Activated CD4-positive, alpha-beta memory T cell treated with anti-CD3 and anti-CD28 coated beads for 36 hours (primary cell): ENCODE data around the gene PPP1R11. TPM values are rescaled to one million over a fixed set of nuclear protein-coding genes. Genes with fewer than 3 reads are reported as not detected.
"Not testable (repeated sequence)": the region's sequence is repeated elsewhere in the genome, so short reads cannot be mapped to it uniquely, and the experiment has no call there.

Experiments
- CTCF ChIA-PET: fragments of 350-600 bp; sonication (Branson Sonifier 250); formaldehyde crosslinking; loops from one replicate; lab custom pipeline; 2021; ENCODE audit warnings: antibody characterized with exemption, inconsistent platforms; lab: Charles Lee
- POLR2A ChIA-PET: fragments of 350-600 bp; sonication (Branson Sonifier 250); formaldehyde crosslinking; loops from one replicate; lab custom pipeline; 2021; ENCODE audit warnings: antibody characterized with exemption; lab: Charles Lee
- DNase-seq: peaks from one replicate; pipeline ENCODE4 v3.0.0-alpha.2; 2020
- H3K27ac Mint-ChIP-seq: one replicate; pipeline ENCODE4 v1.8.0; 2021; ENCODE audit warnings: mixed read lengths
- H3K27me3 Mint-ChIP-seq: one replicate; pipeline ENCODE4 v1.8.0; 2021; ENCODE audit warnings: mixed read lengths
- H3K36me3 Mint-ChIP-seq: one replicate; pipeline ENCODE4 v1.8.0; 2021; ENCODE audit warnings: mixed read lengths
- H3K4me1 Mint-ChIP-seq: one replicate; pipeline ENCODE4 v1.8.0; 2021; ENCODE audit warnings: low read depth, mixed read lengths
- H3K4me3 Mint-ChIP-seq: one replicate; pipeline ENCODE4 v1.8.0; 2021; ENCODE audit warnings: mild to moderate bottlenecking, mixed read lengths
- H3K9me3 Mint-ChIP-seq: one replicate; pipeline ENCODE4 v1.8.0; 2021; ENCODE audit warnings: mixed read lengths
- intact Hi-C: fragments of 100-400 bp; cut with micrococcal nuclease; formaldehyde crosslinking; loops from one replicate; pipeline ENCODE4 v1.15.1; 2023
- total RNA-seq, 2 experiments: library from RNA; stranded (reverse); gene quantifications; one replicate each; pipeline ENCODE4 v1.2.3, GENCODE V29; 2021

PPP1R11 gene
- total RNA-seq, 2 experiments from 2014 or later = 51.3 to 55.0 TPM

DNA sequence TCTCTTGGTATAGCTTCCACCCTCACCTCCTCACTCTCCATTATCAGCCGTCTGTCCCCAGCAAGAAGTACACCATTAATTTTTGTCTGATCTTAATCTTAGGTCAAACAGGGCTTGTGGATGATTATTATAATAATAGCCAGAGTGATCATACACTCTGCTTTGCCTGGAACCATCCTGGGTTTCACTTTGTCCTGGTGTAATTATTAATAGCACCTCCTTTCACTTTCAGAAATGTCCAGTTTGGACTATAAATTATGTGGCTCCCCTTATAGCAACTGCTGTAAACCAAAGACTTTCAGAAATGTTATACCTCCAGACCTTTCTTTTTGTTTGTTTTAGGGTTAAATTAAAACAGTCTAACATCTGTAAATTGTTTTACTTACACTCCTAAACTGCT, 46.8 kb downstream of the PPP1R11 start:
- CTCF ChIA-PET = interaction anchor here (0.7 to 3.8 kb wide), 2 partner anchors 10 to 17 kb away, joined by 4 to 19 read pairs; no protein-coding TSS in a partner anchor
- intact Hi-C loops = loop anchor here (2.0 kb wide), 1 partner anchor 15 kb away; no protein-coding TSS in a partner anchor
- DNase-seq = no peak
- Mint-ChIP-seq H3K4me1 (peaks cover 17% of the 10 kb centered on the region), H3K9me3 (no peaks in the 10 kb centered on the region), H3K4me3 (no peak overlapping the region), H3K36me3 (no peaks in the 10 kb centered on the region), H3K27ac (no peak overlapping the region), H3K27me3 (peaks cover 31% of the 10 kb centered on the region)
- POLR2A ChIA-PET = no interaction called here

DNA sequence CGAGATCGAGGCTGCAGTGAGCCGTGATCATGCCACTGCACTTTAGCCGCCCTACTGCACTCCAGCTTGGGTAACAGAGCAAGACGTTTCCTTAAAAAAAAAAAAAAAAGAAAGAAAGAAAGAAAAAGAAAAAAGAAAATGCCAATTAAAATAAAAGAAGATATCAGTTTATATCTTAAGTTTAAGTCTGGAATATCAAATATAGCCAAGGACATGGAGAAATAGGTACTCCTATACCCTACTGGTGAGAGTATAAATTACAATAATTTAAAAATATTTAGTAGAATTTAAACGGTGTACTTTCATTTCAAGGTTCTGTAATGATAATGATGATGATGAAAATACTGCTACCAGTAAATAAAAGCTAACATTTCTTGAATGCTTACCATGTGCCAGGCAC, 49.7 kb downstream of the PPP1R11 start:
- Mint-ChIP-seq H3K27ac (no peak overlapping the region), H3K9me3 (no peaks in the 10 kb centered on the region), H3K4me1 (peaks cover 17% of the 10 kb centered on the region), H3K27me3 (peaks cover 24% of the 10 kb centered on the region), H3K36me3 (no peaks in the 10 kb centered on the region), H3K4me3 (no peak overlapping the region)
- no peak for DNase-seq
- intact Hi-C loops = no loop called here
- CTCF ChIA-PET = interaction anchor here (0.6 to 2.8 kb wide), 6 partner anchors 10 to 797 kb away, joined by 3 to 18 read pairs (median 3); no protein-coding TSS in a partner anchor
- POLR2A ChIA-PET = no interaction called here

DNA sequence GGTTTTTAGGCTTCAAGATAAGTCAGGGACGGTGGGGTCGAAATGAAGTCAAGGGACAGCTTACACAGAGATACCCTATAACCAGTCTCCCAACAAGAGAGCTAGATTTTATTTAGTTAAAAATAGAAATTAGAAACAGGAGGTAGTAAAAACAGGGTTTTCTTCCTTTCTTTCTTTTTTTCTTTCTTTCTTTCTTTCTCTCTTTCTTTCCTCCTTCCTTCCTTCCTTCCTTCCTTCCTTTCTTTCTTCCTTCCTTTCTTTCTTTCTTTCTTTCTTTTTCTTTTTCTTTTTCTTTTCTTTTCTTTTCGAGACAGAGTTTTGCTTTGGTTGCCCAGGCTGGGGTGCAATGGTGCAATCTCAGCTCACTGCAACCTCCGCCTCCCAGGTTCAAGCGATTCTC, 51.7 kb downstream of the PPP1R11 start:
- H3K27me3 Mint-ChIP-seq = peaks cover 17% of the 10 kb centered on the region
- intact Hi-C loops, CTCF ChIA-PET, H3K4me3 Mint-ChIP-seq, H3K9me3 Mint-ChIP-seq, DNase-seq, H3K36me3 Mint-ChIP-seq, H3K27ac Mint-ChIP-seq, H3K4me1 Mint-ChIP-seq: not testable (repeated sequence)
- POLR2A ChIA-PET = interaction anchor here (0.7 kb wide), 1 partner anchor 35 kb away, joined by 3 read pairs; no protein-coding TSS in a partner anchor

Other genes starting within 250 kb of the PPP1R11 start
- gene HLA-G, start 239.4 kb upstream of the PPP1R11 start, total RNA-seq = under 1 TPM; 0.19 to 0.38 TPM
- gene HLA-A, start 124.7 kb upstream of the PPP1R11 start, total RNA-seq = 1,000 to 10,000 TPM; 1,413 to 1,470 TPM
- gene POLR1H, start 5.9 kb upstream of the PPP1R11 start, total RNA-seq = 10 to 100 TPM; 69.4 to 73.2 TPM
- not detected for gene RNF39, start 8.6 kb downstream of the PPP1R11 start, total RNA-seq
- not detected for gene TRIM31, start 45.9 kb downstream of the PPP1R11 start, total RNA-seq
- gene TRIM40, start 68.9 kb downstream of the PPP1R11 start, total RNA-seq = not detected
- under 1 TPM; 0.36 to 0.38 TPM for gene TRIM10, start 94.0 kb downstream of the PPP1R11 start, total RNA-seq
- gene TRIM15, start 96.3 kb downstream of the PPP1R11 start, total RNA-seq = 1 to 10 TPM in 1 of 2 experiments, under 1 TPM in 1; 0.63 to 1.6 TPM
- 10 to 100 TPM; 64.3 to 65.1 TPM for gene TRIM26, start 146.2 kb downstream of the PPP1R11 start, total RNA-seq